ENCODE measurements around the gene TGFBR2.
"Not testable (repeated sequence)": the region's sequence is repeated elsewhere in the genome, so short reads cannot be mapped to it uniquely, and the experiment has no call there.

The TGFBR2 gene

DNA sequence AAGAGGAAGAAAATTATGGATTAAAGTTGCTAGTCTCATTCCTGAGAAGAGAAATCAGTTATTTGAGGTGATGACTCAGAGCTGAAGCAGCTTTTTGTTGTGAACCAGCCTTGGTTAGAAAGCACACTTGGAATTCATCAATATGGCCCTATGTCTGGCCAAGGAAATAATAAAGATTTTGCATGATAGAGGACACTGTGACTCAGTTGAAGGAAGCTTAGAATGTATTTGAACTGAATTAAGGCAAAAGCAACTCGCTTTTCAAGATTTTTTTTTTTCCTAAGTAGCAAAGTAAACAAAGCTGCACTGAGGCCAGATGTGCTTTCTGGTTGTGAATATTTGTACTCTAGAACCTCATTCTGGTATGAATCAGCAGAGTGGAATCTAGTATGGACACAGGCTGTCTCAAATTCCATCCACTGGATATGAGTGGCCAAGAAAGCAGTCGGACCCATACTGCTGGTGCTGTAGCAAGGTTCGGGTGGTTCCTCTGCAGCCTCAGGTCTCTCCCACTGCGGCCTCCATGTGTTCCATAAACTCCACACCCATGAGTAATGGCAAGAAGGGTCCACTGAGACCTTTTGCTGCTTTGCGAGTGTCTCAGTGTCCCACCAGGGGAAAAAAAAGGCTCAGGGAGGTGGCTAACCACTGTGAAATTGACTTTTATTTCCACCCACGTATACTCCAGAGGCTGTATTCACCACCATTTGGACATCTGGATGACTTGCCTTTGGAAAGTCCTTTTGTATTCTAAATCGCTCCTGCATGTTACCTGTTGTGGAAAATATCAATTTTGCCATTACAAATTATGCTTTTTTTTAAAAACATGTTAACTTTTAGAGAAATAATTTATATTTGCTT is 53.1 kb downstream of the TGFBR2 start:
- DNase-seq: no peak

DNA sequence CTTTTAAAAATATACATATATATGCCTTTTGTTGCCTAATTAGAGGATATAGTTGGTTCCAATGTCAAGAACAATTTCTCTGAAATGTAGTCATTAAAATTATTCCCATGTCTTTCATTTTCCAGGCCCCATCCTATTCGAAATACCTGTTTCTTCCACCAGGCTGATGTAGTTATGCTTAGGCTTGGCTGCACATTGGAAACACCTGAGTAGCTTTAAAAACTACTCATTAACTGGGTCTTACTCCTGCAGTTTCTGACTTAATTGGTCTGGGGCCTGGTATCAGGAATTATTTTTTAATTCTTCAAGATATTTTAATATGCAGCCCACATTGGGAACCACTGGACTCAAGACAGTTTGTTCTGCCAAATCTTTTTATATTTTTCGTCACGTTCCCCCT is 53.7 kb downstream of the TGFBR2 start:
- DNase-seq: no peak

DNA sequence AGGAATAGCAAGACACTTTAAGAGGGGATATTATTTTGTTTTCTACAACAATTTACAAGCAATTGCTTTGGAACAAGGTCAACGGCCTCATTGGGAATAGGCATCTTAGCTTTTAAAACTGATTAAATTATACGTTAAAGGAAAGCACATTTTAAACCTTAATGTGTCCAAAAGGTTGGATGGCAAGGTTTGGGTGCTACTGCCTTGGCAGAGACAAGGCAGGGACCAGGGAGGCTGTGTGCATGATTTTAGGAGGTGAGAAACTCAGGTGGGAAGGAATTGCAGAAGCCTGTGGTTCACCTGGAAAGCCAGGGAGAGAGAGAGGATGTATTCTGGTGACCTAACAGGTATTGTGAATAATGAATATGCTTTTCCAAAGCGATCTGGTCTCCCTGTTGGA is 54.3 kb downstream of the TGFBR2 start:
- no peak for DNase-seq

GRCh38 chr3:30661098-30661873 is 54.9 kb downstream of the TGFBR2 start:
- DNase-seq: peak; percentile 29

GRCh38 chr3:30662836-30663235 is 56.4 kb downstream of the TGFBR2 start:
- no peak for DNase-seq

DNA sequence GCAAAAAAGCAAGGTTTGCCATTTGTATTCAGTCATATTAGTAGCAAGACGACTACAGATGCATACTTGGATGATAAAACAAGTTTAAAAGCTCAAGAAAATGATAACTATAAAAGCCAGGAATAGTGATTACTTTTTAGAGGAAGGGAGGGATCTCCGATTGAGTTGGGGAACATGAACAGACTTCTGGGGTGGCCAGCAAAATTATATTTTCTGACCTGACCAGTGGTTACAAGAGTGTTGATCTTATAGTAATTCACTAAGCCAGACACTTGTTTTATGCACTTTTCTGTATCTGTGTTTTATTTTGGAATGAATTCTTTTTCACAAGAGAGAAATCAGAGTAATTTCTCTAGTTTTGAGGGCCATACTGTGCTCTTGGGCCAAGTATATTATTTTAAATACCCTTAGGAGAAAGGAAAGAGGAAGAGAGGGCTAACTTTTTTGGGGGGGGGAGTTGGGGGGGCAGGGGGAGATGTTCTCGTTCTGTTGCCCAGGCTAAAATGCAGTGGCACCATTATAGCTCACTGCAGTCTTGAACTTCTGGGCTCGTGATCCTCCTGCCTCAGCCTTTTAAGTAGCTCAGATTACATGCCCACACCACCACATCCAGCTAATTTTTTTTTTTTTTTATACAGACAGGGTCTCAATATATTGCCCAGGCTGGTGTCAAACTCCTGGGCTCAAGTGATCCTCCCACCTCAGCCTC is 57.3 kb downstream of the TGFBR2 start:
- DNase-seq: no peak

DNA sequence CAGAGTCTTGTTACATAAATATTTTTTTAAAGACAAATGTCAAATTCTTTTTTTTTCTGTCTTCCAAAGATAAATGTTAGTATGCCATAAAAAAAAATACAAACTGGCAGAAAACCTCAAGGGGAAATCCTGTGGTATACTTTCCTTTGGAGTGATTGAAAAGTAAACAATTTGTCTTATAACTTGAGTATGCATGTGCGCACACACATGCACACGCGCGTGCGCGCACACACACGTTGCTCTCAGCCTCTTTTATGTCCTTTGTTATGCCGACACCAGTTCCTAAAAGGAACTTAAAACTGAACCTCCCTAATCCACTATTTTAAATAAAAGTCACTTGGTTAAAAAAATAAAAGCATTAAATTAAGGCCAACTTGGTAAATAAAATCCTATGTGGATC is 58.1 kb downstream of the TGFBR2 start:
- no peak for DNase-seq

GRCh38 chr3:30664884-30665283 is 58.5 kb downstream of the TGFBR2 start:
- peak; percentile 86 for DNase-seq

DNA sequence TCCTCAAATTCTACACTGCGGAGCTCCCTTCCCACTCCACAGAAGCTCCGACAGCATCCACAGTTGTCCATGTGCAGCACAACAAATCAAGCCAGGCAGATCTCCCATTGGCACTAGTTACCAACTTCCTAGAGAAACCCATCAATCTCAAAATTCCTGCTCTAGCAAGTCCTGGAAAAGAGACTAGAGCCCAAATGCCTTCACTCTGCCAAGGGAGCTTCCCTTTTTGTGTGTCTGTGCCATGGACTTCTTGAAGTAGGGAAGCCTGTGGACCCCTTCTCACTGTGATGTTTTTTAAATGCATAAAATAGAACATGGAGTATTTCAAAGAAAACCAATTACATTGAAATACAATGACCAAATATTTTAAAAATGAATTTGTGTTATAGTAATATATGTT is 59.1 kb downstream of the TGFBR2 start:
- no peak for DNase-seq

GRCh38 chr3:30666572-30667279 is 60.3 kb downstream of the TGFBR2 start:
- DNase-seq: no peak

DNA sequence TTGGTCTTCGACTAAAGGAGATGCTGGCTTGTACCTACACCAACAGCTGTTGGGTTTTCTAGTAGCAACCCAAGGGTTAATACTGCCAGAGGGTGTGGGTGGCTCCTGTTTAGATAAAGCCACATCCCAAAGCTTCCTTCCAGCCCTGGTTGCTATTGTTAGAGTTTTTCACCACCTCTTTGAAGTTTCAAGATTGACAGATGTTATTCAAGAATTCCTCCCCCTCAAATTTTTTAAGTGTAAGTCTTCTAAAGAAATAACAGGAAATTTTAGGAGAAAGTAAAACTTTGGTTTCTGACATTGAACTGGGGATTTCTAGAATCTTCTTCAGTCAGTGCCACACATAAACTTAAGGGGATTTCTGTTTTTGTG is 60.9 kb downstream of the TGFBR2 start:
- DNase-seq: no peak

DNA sequence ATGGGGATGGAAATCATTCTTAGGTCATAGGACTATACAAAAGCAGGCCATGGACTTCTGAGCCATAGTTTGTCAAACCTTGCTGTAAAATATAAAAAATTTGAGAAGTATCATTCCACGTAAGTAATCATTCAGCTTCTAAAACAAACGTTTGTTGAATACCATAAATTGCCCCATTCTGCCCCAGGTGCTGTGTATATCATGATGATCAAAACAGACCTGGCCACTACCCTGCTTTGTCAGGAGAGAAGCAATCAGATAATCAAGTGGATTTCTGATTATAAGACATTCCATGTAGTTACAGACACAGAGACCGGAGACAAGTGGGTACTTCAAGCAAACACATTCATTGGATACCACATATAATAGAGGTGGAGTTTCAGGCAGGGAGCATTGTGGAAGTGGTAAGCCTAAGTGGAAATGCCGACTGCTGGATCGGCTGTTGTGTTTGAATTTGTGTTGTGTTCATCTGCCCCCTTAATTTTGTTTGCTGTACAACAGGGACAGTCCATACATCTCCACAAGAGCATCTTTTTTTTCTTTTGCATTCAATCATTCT is 61.7 kb downstream of the TGFBR2 start:
- DNase-seq: no peak

GRCh38 chr3:30669360-30669934 is 63.0 kb downstream of the TGFBR2 start:
- DNase-seq: not testable (repeated sequence)

DNA sequence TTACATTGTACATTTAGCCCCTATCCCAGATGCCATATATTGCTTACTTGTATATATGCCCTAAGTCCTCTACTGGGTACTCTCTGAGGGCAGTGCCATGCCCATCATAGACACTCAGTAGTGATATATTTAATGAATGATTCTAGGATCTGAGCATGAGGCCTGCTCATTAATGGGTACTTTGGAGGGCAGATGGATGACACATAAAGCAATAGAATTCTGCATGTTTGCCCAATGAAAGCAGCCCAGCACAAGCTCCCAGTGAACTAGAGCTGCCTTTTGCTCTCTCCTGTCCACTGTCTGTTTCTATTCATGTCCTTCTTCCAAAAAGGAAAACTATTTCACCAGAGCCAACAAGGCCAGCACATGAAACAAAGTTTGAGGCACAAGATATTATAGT is 63.9 kb downstream of the TGFBR2 start:
- DNase-seq: no peak

- no peak for DNase-seq
Observed at GRCh38 chr3:30671527-30672286, 65.3 kb downstream of the TGFBR2 start.

DNA sequence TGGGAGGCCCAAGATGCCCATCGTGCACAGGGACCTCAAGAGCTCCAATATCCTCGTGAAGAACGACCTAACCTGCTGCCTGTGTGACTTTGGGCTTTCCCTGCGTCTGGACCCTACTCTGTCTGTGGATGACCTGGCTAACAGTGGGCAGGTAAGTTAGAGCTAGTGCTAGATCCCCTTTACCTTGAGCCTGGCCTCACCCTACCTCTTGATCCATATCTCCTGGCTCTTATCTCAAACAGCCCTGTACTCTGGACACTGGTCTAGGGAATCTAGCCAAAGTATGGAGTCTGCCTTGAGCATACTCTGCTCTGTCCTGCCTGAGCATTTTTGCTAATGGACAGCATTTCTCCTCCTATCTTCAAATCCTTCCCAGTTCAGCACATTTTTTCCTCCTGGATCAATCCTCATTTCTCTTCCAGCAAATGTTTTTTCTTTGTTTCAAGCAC is 65.9 kb downstream of the TGFBR2 start:
- DNase-seq: no peak

- DNase-seq: no peak
Observed at GRCh38 chr3:30672959-30673358, 66.6 kb downstream of the TGFBR2 start.

DNA sequence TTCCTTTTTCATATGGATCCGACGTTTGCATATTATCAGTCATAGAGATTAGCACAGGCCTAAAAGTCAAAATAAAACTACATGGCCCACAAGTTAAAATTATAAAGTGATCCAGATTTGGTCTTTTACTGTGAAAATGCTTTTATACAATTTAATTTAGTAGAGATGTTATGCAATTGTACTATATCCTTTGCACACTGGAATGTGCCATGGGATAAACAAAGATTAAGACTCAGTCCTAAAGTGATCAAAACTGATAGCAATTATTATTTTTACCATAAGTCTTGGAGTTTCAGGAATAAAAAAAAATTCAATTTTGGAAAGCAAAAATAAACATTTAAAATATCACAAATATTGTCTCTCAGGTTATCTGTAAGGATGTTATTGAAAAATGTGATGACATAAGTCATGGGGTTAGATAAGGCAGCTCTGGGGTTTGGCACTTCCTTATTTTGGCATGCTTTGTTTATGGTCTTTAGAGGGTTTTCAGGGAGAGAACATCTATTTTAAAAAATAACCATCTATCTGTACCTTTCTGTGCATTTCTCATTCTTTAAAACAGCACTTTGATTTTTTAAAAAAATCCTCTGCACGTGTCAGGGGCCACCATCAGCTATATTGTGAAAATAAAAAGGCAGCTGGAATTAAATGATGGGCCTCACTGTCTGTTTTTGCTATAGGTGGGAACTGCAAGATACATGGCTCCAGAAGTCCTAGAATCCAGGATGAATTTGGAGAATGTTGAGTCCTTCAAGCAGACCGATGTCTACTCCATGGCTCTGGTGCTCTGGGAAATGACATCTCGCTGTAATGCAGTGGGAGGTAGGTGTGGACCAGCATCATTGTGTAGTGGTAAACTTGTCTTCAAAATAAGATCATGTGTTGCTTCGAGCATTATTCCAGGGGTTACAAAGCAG is 67.3 kb downstream of the TGFBR2 start:
- DNase-seq: no peak

DNA sequence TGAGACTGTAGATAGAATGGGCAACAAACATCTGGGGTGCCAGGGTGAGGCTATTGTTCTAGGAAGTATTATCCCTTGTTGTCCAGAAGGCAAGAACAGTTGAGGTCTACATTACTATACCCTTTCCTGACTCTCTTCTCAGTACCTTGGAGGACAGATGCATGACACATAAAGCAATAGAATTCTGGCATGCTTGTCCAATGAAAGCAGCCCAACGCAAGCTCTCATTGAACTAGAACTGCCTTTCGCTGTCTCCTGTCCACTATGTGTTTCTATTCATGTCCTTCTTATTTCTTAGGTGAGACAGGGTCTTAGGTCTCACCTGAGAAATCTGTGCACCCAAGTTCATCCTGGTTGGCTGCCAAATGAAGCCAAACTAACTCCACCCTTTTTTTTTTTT is 68.6 kb downstream of the TGFBR2 start:
- no peak for DNase-seq

DNA sequence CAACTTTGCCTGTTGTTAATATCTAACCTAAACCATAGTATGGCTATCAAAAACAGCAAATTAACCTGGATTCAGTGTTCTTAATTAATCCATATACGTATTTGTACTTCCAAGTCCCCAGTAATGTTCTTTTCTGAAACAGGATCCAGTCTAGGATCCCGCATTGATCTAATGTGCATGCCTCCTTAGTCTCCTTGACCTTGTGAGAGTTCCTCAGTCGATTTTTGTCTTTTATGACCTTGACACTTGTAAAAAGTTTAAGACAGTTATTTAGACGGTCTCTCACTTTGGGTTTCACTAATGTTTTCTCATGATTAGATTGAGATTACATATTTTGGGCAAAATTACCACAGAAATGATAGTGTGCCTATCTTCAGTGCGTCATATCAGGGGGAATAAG is 69.4 kb downstream of the TGFBR2 start:
- DNase-seq: no peak

Data from RPMI8226 (cell line).